K562 (cell line): ENCODE data around the gene ADIPOR2. TPM values are rescaled to one million over a fixed set of nuclear protein-coding genes. Genes with fewer than 3 reads are reported as not detected.

Experiments
- CHD1 ChIP-seq: fragments of 200-600 bp; sonication (generic); IDR thresholded peaks from one replicate; pipeline ENCODE4 v1.6.1; 2012; ENCODE audit warnings: mild to moderate bottlenecking, moderate library complexity, low read length, inconsistent platforms
- GTF2F1 ChIP-seq: IDR thresholded peaks from 2 replicates; pipeline ENCODE4 v1.6.1; 2011; ENCODE audit warnings: low read depth, low read length, improper control_type of control experiment
- HMG20A ChIP-seq: fragments of 450-650 bp; formaldehyde crosslinking; conservative IDR thresholded peaks from 2 replicates; pipeline ENCODE4 v1.4.0; 2020; ENCODE audit warnings: mild to moderate bottlenecking, mixed read lengths
- HNRNPLL ChIP-seq: fragments of 200-400 bp; formaldehyde crosslinking; IDR thresholded peaks from 2 replicates; pipeline ENCODE4 v1.6.1; 2017; ENCODE audit warnings: low read length, low read depth, mild to moderate bottlenecking; ENCODE audit not compliant: poor library complexity, severe bottlenecking
- IRF2 ChIP-seq: sonication (generic); formaldehyde crosslinking; IDR thresholded peaks from 2 replicates; pipeline ENCODE4 v1.8.1; 2022; ENCODE audit warnings: mild to moderate bottlenecking, missing genetic modification reagents
- KDM1A ChIP-seq, 2 experiments: fragments of 450-650 bp; IDR thresholded peaks; 2 replicates each; pipeline ENCODE4 v1.6.1; 2016; ENCODE audit warnings: mild to moderate bottlenecking in 2 of 2
- PHF20 ChIP-seq: fragments of 450-650 bp; IDR thresholded peaks from 2 replicates; pipeline ENCODE4 v1.6.1; 2018; ENCODE audit not compliant: partially characterized antibody
- POLR2G ChIP-seq: fragments of 200-400 bp; formaldehyde crosslinking; IDR thresholded peaks from 2 replicates; pipeline ENCODE4 v1.6.1; 2017; ENCODE audit warnings: low read depth, mild to moderate bottlenecking, antibody characterized with exemption, low read length, moderate library complexity
- RBM25 ChIP-seq: fragments of 200-400 bp; formaldehyde crosslinking; IDR thresholded peaks from 2 replicates; pipeline ENCODE4 v1.6.1; 2018; ENCODE audit warnings: low read length, low read depth, moderate library complexity; ENCODE audit not compliant: severe bottlenecking
- SNRNP70 ChIP-seq: fragments of 200-400 bp; formaldehyde crosslinking; optimal IDR thresholded peaks from 2 replicates; pipeline ENCODE3; 2017; ENCODE audit warnings: low read depth, low read length
- TAL1 ChIP-seq: fragments of 450-650 bp; IDR thresholded peaks from 2 replicates; pipeline ENCODE4 v1.6.1; 2016; ENCODE audit warnings: mild to moderate bottlenecking
- ZNF184 ChIP-seq: sonication (generic); formaldehyde crosslinking; IDR thresholded peaks from 2 replicates; pipeline ENCODE4 v1.5.0; 2020; ENCODE audit warnings: missing genetic modification reagents
- polyA plus RNA-seq, 8 experiments: library from polyadenylated mRNA; depleted of rRNA in 4 of 8; stranded (reverse) in 5 of 8; unstranded in 3 of 8; fragments of >200 nt; fragmentation: Nextera tagmentation in 2 of 8; fragmentation: Illumina TruSeq in 1 of 8; extraction: Ambion mirVana in 2 of 8; extraction: Trizol in 1 of 8; gene quantifications; 2 replicates each; pipeline versions ENCODE4 v1.2.1 to v1.2.3, GENCODE V29; 2011 to 2014; ENCODE audit warnings: inconsistent platforms in 1 of 8, missing spikeins in 1 of 8
- total RNA-seq, 7 experiments: library from RNA; depleted of rRNA in 6 of 7; stranded (reverse); fragments of >200 nt in 6 of 7; fragmentation: Illumina TruSeq in 2 of 7; extraction: Trizol in 2 of 7; gene quantifications; 2 replicates each; pipeline versions ENCODE4 v1.2.1 to v1.2.3, GENCODE V29; 2011 to 2021; ENCODE audit warnings: low replicate concordance in 1 of 7
- TF ChIP-seq, protein P1 (sequence below): sonication (generic); formaldehyde crosslinking; IDR thresholded peaks from 2 replicates; pipeline ENCODE4 v1.8.1; 2023; ENCODE audit warnings: mild to moderate bottlenecking, missing genetic modification reagents
- TF ChIP-seq, protein P2 (sequence below): fragments of 450-650 bp; IDR thresholded peaks from 2 replicates; pipeline ENCODE4 v1.6.1; 2016
- TF ChIP-seq, protein P3 (sequence below): sonication (generic); formaldehyde crosslinking; IDR thresholded peaks from 2 replicates; pipeline ENCODE4 v1.8.1; 2022; ENCODE audit warnings: missing genetic modification reagents
- TF ChIP-seq, protein P4 (sequence below): fragments of 450-650 bp; IDR thresholded peaks from 2 replicates; pipeline ENCODE4 v1.7.1; 2018; ENCODE audit warnings: mild to moderate bottlenecking, low read depth; ENCODE audit not compliant: partially characterized antibody

ADIPOR2 gene
- total and polyA plus RNA-seq, 9 of the 15 experiments (the other 6 are each of a cell fraction or from before 2014, with no cell fraction given): 10.9 to 63.5 (median 46.0) TPM

DNA sequence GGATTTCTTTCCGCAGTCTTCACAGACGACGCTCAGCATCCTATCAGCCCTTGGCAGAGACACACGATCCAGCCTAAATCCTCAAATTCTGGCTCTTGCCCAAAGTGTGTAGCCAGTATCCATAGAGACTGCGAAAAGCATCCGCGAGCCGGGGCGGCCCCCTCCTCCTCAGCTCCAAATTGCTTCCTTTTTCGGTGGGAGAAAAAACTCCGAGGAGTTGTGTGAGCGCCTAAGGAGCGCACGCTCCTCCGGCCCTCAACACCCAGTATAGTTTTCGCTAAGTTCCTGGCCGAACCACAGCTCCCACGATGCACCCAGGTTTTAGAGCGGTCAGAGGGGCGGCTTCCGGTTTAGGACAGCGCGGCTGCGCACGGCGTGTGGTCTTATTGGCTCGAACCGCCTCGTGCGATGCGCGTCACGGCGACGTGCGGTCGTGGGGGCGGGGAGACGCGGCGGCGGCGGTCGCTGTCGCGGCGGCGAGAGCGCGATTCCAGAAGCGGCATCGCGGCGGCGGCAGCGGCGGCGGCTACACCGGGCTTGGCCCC, at the start of gene ADIPOR2 (continued):
- TF ChIP-seq IRF2 (no peak), GTF2F1 (no peak), POLR2G (peak; percentile 89), CHD1 (no peak), ZNF184 (CRISPR knock-in tag) (no peak), RBM25 (peak; percentile 69), HMG20A (CRISPR knock-in tag) (no peak), SNRNP70 (no peak), HNRNPLL (peak; percentile 70), KDM1A (IDR thresholded peaks at IDR 0.05) (no peak), TAL1 (no peak), PHF20 (peak; percentile 41)
- TF ChIP-seq, protein P1, sequence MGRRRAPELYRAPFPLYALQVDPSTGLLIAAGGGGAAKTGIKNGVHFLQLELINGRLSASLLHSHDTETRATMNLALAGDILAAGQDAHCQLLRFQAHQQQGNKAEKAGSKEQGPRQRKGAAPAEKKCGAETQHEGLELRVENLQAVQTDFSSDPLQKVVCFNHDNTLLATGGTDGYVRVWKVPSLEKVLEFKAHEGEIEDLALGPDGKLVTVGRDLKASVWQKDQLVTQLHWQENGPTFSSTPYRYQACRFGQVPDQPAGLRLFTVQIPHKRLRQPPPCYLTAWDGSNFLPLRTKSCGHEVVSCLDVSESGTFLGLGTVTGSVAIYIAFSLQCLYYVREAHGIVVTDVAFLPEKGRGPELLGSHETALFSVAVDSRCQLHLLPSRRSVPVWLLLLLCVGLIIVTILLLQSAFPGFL (CRISPR knock-in tag): no peak
- TF ChIP-seq, protein P2, sequence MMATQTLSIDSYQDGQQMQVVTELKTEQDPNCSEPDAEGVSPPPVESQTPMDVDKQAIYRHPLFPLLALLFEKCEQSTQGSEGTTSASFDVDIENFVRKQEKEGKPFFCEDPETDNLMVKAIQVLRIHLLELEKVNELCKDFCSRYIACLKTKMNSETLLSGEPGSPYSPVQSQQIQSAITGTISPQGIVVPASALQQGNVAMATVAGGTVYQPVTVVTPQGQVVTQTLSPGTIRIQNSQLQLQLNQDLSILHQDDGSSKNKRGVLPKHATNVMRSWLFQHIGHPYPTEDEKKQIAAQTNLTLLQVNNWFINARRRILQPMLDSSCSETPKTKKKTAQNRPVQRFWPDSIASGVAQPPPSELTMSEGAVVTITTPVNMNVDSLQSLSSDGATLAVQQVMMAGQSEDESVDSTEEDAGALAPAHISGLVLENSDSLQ: no peak
- TF ChIP-seq, protein P3, sequence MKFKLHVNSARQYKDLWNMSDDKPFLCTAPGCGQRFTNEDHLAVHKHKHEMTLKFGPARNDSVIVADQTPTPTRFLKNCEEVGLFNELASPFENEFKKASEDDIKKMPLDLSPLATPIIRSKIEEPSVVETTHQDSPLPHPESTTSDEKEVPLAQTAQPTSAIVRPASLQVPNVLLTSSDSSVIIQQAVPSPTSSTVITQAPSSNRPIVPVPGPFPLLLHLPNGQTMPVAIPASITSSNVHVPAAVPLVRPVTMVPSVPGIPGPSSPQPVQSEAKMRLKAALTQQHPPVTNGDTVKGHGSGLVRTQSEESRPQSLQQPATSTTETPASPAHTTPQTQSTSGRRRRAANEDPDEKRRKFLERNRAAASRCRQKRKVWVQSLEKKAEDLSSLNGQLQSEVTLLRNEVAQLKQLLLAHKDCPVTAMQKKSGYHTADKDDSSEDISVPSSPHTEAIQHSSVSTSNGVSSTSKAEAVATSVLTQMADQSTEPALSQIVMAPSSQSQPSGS: no peak
- TF ChIP-seq, protein P4, sequence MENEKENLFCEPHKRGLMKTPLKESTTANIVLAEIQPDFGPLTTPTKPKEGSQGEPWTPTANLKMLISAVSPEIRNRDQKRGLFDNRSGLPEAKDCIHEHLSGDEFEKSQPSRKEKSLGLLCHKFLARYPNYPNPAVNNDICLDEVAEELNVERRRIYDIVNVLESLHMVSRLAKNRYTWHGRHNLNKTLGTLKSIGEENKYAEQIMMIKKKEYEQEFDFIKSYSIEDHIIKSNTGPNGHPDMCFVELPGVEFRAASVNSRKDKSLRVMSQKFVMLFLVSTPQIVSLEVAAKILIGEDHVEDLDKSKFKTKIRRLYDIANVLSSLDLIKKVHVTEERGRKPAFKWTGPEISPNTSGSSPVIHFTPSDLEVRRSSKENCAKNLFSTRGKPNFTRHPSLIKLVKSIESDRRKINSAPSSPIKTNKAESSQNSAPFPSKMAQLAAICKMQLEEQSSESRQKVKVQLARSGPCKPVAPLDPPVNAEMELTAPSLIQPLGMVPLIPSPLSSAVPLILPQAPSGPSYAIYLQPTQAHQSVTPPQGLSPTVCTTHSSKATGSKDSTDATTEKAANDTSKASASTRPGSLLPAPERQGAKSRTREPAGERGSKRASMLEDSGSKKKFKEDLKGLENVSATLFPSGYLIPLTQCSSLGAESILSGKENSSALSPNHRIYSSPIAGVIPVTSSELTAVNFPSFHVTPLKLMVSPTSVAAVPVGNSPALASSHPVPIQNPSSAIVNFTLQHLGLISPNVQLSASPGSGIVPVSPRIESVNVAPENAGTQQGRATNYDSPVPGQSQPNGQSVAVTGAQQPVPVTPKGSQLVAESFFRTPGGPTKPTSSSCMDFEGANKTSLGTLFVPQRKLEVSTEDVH: no peak
